ENCODE data around the gene ULK4.

The ULK4 gene

DNA sequence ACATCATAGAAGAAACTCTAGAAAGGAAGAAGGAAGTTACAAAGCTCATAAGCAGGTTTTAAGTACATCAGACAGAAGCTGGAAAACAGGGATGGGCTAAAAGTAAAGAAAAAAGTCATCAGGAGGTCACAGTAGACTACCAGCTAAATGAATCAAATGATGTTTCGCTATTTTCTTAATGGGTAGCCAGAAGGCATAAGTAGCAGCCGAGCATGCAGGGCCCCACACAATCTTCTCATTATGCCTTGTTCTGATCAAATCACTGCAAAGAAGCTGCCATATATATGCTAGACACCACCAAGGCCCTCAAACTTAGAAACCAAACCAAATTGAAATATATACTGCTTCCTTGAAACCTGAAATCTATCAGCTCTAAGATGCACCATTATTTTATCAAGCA, 349.1 kb downstream of the ULK4 start:
- DNase-seq, result no peak

DNA sequence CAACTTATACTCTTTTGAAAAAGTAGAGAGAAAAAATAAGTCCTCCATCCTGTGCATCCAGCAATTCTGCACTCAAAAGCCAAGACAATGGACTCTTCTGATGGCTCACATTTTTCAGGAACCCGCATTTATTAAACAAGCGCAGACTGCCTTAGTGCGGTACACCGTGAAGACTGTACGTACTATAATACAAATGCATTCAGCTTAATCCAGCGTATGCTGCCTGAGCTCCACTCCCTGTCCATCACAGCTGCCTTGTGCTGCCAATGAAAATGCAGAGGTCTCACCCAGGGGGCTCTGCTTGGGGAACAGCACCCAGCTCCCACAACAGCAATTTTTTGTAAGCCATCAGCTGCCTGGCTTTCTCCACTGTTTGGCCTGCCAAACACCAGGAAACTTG, 350.9 kb downstream of the ULK4 start:
- DNase-seq, result no peak

DNA sequence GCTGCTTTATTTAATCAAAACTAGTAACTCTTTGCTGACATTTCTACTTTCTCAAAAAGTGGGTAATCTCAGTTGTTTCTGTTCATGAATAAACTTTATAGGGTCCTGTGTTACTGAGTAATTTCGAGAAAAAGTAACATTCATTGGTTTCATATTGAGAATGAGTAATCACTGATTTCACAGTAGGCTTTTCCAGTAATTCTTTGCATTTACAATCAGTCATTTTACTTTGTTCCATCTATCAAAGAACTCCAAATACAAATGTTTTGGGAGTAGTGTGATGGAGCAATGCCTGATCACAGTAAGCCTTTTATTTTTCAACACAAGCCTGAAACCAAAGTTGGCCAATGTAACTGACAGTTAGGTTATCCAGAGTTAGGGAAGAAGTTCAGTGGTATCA, 353.6 kb downstream of the ULK4 start:
- DNase-seq, result peak; percentile 76

DNA sequence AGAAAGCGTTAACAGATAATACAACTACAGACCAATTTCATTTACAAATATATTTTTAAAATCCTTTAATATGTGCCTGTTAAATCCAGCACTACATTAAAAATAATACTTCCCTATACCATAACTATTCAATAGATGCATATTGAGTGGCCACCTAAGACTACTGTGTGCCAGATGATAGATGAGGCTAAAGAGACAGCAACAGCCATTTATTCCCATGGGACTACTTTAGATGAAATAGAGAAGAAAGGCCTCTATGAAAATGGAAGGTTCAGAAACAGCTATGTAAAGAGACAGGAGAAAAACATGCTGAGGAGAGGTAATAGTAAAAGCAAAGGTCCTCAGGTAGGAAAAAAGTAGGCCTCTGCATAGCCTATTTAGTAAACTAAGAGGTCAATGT, 358.1 kb downstream of the ULK4 start:
- no peak for DNase-seq

DNA sequence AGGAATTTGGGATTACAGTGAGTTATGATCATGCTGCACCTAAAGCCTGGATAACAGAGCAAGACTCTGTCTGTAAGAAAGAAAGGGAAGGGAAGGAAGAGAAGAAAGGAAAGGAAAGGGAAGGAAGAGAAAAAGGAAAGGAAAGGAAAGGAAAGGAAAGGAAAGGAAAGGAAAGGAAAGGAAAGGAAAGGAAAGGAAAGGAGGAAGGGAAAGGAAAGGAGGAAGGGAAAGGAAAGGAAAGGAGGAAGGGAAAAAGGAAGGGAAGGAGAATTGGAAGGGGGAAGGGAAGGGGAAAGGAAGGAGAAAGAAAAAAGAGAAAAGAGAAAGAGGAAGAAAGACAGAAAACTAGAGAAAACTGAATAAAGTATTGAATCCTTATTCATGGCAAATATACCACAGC, 359.8 kb downstream of the ULK4 start:
- DNase-seq, result no peak

DNA sequence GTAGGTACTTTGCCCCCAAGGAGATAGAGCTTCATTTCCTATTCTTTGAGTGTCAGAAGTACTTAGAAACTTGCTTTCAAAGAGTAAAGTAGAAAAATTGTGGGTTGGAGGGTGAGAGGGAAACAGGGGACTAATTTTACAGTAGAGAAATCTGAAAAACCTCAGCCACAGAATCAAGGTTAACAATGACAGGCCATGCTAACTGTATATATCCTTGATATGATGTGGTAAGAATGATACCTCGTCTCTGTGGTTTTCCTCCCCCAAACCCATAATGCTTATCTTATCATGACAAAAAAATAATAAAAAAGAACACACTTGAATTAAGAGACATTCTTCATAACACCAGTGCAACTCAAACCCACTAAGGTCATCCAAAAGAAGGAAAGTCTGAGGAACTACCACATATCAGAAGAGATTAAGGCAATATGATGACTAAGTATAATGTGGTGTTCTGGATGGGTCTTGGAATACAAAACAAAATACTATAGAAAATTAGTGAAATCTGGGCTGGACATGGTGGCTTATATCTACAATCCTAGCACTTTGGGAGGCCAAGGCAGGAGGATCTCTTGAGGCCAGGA, 360.4 kb downstream of the ULK4 start:
- peak; percentile 16 for DNase-seq

DNA sequence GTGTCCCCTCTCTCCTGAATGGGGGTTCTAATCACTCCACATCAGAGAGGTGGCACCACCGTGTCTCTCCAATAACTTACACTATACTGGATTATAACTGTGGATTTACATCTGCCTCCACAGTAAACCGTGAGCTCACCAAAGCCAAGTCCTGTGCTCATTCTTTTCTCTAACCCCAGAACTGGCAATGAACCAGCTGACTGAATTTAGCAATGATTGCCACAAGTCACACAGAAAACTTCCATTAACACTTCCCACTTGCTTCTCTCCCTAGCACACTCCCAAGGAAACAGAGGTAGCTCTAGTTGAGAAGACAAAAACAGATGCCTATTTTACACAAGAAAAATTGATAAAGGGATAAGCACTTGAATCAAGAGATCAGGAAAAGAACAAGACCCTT, 361.3 kb downstream of the ULK4 start:
- DNase-seq, result no peak

DNA sequence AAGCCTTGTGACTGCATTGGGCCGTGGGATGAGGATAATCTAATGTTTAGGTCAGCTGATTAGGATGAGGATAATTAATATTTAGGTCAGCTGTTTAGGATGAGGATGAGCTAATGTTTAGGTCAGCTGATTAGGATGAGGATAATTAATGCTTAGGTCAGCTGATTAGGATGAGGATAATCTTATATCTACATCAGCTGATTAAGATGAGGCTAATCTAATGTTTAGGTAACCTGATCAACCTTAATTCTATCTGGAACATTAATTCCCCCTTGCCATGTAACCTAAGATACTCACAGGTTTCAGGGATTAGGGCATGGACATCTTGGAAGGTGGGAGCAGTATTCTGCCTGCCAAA, 362.8 kb downstream of the ULK4 start:
- no peak for DNase-seq

DNA sequence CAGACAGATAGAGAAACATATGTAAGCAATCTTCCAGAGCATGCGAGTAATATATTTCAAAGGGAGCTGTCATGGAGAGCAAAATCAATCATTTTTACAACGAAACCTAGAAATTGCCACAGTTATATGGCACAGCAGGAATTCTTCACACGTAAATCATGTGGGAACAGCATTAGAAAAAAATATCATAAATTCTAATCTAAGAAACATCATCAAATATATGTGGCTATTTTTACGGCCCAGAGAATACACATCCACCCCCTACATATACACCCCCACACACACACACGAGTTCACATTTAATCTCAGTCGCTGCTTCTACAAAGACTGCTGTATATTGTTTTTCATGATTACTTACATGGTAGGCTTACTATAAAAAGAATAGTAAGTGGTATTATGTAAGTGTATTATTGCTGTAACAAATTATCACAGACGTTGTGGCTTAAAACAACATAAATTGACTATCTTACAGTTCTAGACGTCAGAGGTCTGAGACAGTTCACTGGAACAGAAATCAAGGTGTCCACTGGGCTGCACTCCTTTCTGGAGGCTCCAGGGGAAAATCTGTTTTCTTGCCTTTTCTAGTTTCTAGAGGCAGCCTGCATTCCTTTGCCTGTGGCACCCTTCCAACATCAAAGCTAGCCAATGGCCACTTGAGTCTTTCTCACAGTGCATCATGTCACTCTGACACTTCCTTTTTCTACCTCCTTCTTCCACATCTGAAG, 363.3 kb downstream of the ULK4 start:
- no peak for DNase-seq

DNA sequence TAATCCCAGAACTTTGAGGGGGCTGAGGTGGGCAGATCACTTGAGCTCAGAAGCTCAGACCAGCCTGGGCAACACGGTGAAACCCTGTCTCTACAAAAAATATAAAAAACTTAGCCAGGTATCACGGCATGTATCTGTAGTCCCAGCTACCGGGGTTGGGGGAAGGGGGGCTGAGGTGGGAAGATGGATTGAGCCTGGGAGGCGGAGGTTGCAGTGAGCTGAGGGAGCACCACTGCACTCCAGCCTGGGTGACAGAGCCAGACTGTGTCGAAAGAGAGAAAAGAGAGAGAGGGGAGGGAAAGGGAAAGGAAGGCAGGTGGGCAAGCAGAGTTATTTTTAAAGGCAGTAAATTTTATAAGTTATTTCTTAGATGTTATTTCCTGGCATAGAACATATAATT, 368.1 kb downstream of the ULK4 start:
- no peak for DNase-seq

DNA sequence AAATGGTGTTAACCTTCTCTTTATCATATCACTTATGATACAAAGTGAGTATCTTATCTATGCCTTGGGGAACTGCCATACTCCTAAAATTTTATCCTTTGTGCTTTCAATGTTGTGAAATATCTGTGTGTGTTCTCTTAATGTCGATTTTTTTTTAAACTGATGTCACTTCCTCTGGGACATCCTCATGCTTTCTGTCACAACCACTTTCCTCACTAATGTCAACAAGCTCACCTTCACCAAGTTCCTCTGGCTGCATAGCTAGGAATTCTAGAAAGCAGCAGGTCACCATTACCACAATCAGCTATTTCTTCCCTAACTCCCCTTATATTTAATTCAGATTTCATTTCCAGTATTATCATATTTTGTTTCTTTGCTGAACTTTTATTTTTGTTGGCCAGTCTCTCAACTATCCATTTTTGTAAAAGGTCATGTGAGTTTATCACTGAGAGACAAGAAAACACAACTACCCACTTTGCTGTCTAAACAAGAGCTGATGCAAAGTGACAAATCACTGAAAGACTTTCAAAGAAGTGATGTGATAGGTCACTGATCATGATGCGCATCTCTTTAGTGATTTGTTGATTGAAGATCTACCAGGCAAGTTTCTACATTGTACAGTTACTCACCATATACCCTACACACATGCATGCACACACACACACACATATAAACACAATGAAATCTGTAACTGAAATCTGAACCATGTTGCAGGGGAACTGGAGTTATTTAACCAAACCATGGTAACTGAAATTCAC, 369.0 kb downstream of the ULK4 start:
- DNase-seq, result no peak

DNA sequence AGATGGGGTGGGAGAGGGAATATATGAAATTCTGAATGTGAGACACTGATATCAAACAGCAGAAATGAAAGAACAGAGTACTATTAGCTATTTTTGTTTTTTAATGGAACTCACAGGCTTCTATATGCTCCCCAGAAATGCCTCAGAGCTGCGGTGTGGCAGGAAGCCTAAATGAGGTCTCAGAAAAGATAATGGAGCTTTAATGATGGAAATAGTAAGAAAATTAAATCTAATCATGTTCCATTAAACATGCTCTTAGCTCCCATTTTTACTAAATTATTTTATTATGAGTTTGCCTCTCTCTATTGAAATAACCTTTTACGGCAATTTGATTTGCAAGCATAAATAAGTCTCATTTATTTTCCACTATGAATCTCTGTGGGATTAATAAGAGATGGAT, 378.9 kb downstream of the ULK4 start:
- no peak for DNase-seq

DNA sequence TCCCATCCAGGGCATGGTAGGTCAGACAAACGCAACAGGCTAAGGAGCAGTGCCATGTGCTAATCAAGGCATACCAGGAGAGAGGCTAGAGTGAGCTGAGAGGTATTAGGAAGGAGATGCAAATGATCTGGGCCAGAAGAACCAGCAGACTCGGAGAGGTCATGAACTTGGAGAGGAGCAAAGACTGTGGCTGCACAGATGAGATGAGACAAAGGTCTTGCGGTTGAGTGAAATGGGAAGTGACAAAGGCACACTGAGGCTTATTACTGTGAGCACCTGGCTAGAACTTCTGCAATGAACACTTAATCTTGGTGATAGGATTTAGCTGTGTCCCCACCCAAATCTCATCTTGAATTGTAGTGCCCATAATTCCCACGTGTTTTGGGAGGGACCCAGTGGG, 380.2 kb downstream of the ULK4 start:
- DNase-seq, result no peak

DNA sequence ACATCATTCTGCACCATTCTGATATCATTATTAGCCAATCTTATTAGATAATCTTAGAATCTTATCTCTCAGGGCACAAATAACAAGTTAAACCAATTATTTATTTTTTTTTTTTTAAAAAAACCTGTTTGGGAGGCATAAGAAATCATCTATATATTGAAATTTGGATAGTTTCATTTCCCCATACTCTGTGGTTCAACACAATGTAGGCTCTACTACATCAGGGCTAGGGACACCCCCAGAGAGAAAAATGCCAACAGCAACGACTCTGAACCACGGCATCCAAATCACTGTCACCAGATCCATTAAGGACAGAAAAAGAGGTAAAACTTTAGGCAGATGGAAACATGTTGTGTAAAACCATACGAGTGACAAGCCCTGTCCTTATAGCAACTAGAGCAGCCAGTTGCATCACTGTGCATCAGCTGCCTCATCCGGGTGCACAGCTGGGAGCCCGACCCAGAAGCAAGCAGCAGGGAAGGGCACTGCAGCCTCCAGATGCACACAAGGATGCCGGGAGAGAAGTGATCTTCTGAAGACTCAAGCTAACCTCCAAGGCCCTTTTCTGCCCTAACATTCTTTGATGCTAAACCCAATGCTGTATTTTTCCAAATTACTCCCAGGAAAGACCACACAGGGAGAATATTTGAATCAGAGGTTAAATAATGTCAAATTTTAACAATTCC, 381.5 kb downstream of the ULK4 start:
- no peak for DNase-seq

DNA sequence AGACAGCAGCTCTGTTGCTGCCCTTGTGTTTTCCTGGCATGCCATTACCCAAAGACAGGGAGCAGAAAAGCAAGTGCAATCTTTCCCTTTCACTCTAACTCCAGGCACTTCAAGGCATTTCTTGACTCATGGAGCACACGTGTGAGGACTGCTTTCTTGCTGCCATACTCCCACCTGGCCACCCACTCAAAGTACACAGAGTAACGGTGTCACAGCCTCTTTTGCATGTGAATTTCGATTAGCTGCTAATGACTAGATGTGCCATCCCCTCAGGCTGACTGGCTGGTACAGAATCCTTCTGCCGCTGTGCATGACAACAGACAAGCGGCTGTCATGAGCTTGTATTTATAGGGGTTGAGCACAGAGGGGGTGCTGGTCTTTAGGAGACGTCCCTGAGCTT, 382.0 kb downstream of the ULK4 start:
- no peak for DNase-seq

DNA sequence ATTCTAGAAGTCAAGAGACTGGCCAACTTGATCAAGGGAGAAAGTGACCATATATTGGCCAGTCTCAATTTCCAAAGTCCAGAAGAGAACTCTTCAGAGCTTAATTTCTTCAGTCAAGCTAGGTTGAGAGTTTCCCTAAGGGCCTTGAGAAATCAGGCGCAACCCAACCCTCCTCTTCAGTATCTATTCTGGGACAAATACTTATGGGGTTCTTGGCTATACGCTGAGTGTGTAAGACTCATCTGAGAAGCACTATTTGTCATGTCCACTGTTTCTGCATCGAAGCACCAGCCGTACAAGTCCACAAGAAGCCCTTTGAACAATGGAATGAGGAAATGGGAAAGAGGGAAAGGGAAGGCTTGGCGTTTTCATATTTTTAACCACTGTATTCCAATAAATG, 383.1 kb downstream of the ULK4 start:
- no peak for DNase-seq

DNA sequence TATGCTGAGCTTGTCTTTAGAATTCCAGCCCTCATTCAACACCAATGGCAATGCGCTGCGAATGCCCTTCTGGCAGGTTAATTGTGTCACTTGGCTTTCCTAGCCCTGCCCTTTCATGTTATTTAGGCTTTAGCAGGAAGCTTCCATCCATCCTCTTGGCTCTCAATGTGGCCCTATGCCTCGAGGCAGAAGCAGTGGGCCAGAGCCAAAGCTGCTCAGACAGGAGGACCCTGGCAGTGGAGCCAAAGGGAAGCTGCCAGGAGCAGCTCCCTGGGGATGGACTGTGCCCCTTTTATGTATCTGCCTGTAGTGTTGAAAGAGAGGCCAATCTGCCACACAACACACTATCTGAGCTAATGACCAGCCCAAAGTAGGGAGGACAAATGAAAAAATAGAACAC, 386.2 kb downstream of the ULK4 start:
- no peak for DNase-seq

DNA sequence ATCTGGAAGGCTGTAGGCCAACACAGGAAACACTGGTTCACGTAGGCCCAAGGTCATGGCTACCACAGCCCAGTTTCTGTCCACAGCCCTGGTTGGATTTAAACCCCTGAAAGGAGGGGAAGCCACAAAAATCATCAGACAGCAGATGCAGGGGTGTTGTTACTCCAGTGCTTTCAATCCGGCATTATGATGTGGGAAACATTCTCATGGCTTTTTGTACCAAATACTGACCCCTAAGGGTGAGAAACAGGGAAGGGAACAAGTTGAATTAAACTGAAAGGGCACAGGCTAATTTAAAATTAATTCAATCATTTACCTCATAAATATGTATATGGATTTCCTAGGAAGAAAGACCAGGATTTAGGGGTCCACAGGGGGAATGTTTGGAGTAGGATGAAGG, 387.0 kb downstream of the ULK4 start:
- DNase-seq, result no peak

DNA sequence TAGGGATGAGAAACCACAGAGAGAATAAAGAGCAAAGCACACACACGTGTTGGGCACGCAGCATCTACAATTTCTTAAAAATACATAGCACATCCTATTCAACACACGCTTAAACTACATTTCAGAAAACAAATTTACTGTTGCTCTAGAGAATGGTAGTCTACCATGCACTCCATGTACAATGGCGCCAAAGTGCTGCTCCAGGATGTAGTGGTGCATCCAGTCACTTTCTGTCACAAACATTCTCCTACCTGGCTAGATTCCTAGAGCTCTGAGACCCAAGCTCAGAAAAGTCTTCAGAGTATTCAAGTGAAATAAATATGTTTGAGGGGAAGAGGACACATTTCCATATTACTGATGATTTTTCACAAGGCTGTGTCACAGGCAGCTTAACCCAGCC, 388.3 kb downstream of the ULK4 start:
- DNase-seq, result no peak

DNA sequence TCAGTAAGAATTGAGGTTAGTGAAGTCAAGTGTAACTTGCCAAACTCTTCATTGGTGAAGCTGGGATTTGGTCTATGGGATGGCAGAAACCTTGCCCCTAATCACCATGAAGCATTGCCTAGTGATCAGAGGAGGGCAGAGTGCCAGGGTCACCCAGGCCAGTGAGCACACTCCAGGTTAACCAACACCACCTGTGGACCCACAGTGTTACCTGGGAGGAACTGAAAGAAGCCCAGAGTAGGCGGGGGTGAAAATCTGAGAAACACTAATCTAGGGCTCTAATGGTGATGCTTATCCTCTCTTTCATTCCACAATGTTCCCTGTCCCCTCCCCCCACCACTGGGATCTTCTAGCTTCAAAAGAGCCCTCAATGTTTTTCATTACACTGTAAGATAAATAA, 389.8 kb downstream of the ULK4 start:
- no peak for DNase-seq

DNA sequence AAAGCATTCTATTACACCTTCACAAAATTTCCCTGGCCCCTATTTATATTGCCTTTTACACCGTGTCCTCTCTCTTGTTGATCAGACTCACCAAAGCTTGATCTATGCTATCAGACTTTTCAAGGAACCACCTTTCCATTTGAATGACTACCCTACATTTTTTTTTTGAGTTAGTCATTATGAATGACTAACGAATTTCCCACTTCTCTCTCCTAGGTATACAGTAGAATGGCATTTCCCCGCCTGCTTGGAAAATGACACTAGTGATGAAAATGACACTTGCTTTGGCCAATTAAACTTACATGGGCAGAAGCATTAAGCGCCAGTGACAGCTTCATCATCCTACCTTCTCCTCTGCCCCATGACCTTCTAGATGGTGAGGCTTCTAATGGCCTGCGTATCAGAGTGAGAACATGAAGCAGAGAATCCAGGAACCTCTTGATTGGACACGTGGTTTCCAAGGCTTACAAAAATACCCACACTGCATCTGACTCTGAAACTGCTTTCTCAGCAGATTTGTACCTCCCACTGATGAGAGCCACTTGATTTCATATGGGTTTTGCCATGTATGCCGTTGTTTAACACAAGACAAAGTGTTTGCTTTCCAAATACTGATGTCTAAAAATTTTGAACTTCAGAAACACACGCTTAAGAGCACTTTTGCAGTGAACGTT, 392.1 kb downstream of the ULK4 start:
- DNase-seq, result no peak

DNA sequence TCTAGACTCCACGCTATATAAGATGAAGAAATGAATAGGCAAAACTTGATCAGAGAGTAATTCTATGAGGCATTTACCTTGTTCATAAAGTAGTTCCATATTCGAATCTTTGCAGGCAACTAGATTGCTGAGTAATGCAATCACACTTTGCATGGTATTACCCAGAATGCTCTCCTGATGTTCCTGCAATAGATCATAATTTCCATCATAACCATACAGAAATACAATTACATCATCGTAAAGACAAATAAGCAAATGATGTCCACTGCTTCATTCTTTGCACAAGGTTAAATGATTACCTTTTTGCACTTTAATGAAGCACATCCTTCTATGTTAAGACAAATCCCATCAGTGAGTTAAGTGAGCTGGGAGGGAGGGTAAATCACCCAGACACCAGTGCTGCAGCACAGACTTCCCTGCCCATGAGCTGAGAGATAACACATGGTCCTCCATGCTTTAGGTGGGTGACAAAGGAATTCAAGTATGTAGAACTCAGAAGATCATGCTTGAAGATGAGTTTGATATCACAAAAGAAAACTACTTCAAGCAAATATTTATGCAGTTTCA, 395.9 kb downstream of the ULK4 start:
- no peak for DNase-seq

DNA sequence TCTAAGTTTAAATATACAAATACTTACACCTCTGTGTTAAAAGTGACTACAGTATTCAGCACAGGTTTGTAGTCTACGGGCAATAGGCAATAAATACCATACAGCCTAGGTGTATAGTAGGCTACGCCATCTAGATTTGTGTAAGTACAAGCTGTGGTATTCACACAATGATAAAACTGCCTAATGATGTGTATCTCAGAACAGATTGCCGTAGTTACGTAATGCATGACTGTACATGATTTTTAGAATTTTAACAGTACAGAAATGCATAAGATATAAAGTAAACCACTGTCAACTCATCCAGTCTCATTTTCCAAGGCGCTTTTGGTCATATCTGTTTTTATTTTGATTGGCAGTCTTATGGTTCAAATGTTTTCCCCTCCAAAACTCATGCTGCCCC, 396.9 kb downstream of the ULK4 start:
- DNase-seq, result no peak
